A549 (cell line): Measurements from ENCODE around the gene KRT32. TPM values are rescaled to one million over a fixed set of nuclear protein-coding genes. Genes with fewer than 3 reads are reported as not detected.
"Not testable (repeated sequence)": the region's sequence is repeated elsewhere in the genome, so short reads cannot be mapped to it uniquely, and the experiment has no call there.

ENCODE experiments used
- ATAC-seq, 2 experiments: fragments of 200-7000 bp in 1 of 2; fragments of >200 bp in 1 of 2; cut with Nextera tagmentation in 1 of 2; cut with Tn5 transposase in 1 of 2; 3 replicates each; pipeline versions ENCODE4 v1.8.0 to v1.9.1; 2018 to 2020; ENCODE audit warnings: mild to moderate bottlenecking in 1 of 2, moderate library complexity in 1 of 2
- CTCF ChIA-PET: fragments of 300-600 bp; sonication (Branson Sonifier 250); formaldehyde crosslinking; extraction: SDS; loops from one replicate; lab custom pipeline; 2021; ENCODE audit warnings: antibody characterized with exemption, inconsistent platforms; lab: Yijun Ruan, JAX
- POLR2A ChIA-PET: fragments of 350-600 bp; formaldehyde crosslinking; extraction: SDS; loops from one replicate; lab custom pipeline; 2021; ENCODE audit warnings: antibody characterized with exemption, inconsistent platforms; lab: Yijun Ruan, JAX
- DNase-seq, 2 experiments: peaks; one replicate each; pipeline versions ENCODE4 v3.0.0 to v3.0.0-alpha.2; 2011 to 2016; ENCODE audit warnings: low read depth in 1 of 2, low spot score in 1 of 2
- FAIRE-seq: peaks from 2 replicates; lab custom pipeline; 2011; peaks lifted over from hg19 to GRCh38; lab: Jason Lieb, UNC
- H3K27ac ChIP-seq, 2 experiments: fragments of >200 bp; sonication (Bioruptor Twin); formaldehyde crosslinking; 3 replicates each; pipeline ENCODE4 v1.5.1; 2016 to 2017
- H3K4me1 ChIP-seq: fragments of >200 bp; sonication (Bioruptor Twin); formaldehyde crosslinking; 3 replicates; pipeline ENCODE4 v1.6.1; 2016
- H3K4me2 ChIP-seq: fragments of >200 bp; sonication (Bioruptor Twin); formaldehyde crosslinking; 3 replicates; pipeline ENCODE4 v1.6.1; 2016
- H3K4me3 ChIP-seq: fragments of >200 bp; sonication (Bioruptor Twin); formaldehyde crosslinking; 3 replicates; pipeline ENCODE4 v1.5.1; 2016
- H3K9me3 ChIP-seq: fragments of >200 bp; sonication (Bioruptor Twin); formaldehyde crosslinking; 3 replicates; pipeline ENCODE4 v1.6.1; 2016
- EHF ChIP-seq: fragments of 250-450 bp; sonication (Bioruptor Pico); IDR thresholded peaks from 2 replicates; pipeline ENCODE4 v1.5.0; 2020; ENCODE audit warnings: mild to moderate bottlenecking
- EHMT2 ChIP-seq: fragments of 200-600 bp; sonication (generic); IDR thresholded peaks from 2 replicates; pipeline ENCODE4 v1.6.1; 2016; ENCODE audit warnings: antibody characterized with exemption, low read depth, mild to moderate bottlenecking, moderate library complexity
- FOSL2 ChIP-seq, 2 experiments: fragments of 450-650 bp in 1 of 2; fragments of >200 bp in 1 of 2; sonication (Bioruptor Twin) in 1 of 2; formaldehyde crosslinking; IDR thresholded peaks; 2 replicates each; pipeline versions ENCODE4 v1.5.0 to v1.6.1; 2016 to 2020; ENCODE audit warnings: mild to moderate bottlenecking in 1 of 2, moderate library complexity in 1 of 2
- GATA3 ChIP-seq: IDR thresholded peaks from 2 replicates; pipeline ENCODE4 v1.6.1; 2012; ENCODE audit warnings: borderline replicate concordance
- NPAS2 ChIP-seq: fragments of 250-450 bp; sonication (Bioruptor Pico); IDR thresholded peaks from 2 replicates; pipeline ENCODE4 v1.8.0; 2022; ENCODE audit warnings: mild to moderate bottlenecking, moderate library complexity, borderline replicate concordance
- PHF8 ChIP-seq: fragments of 200-600 bp; sonication (generic); IDR thresholded peaks from 2 replicates; pipeline ENCODE4 v1.6.1; 2016; ENCODE audit warnings: low read depth, mild to moderate bottlenecking, antibody characterized with exemption, moderate library complexity, borderline replicate concordance
- RCOR1 ChIP-seq: fragments of 150-350 bp; IDR thresholded peaks from 2 replicates; pipeline ENCODE4 v1.6.1; 2014; ENCODE audit warnings: antibody characterized with exemption, low read length, low read depth
- RFX5 ChIP-seq: fragments of 450-650 bp; IDR thresholded peaks from 2 replicates; pipeline ENCODE4 v1.7.1; 2014; ENCODE audit warnings: antibody characterized with exemption, mild to moderate bottlenecking, moderate library complexity
- SMC3 ChIP-seq: fragments of >200 bp; sonication (Bioruptor Twin); formaldehyde crosslinking; IDR thresholded peaks from 3 replicates; pipeline ENCODE4 v1.6.1; 2018; ENCODE audit warnings: inconsistent platforms
- SREBF2 ChIP-seq: fragments of 450-650 bp; IDR thresholded peaks from 2 replicates; pipeline ENCODE4 v1.6.1; 2014; ENCODE audit warnings: mild to moderate bottlenecking, moderate library complexity
- TFCP2L1 ChIP-seq: fragments of 250-450 bp; sonication (Bioruptor Pico); IDR thresholded peaks from 2 replicates; pipeline ENCODE4 v1.5.0; 2021; ENCODE audit warnings: mild to moderate bottlenecking
- TP53 ChIP-seq: fragments of 250-450 bp; sonication (Bioruptor Pico); IDR thresholded peaks from 2 replicates; pipeline ENCODE4 v1.5.0; 2021; ENCODE audit warnings: mild to moderate bottlenecking, moderate library complexity
- ZC3H11A ChIP-seq: fragments of 450-650 bp; IDR thresholded peaks from 2 replicates; pipeline ENCODE4 v1.6.1; 2014; ENCODE audit warnings: antibody characterized with exemption, mild to moderate bottlenecking
- ZFP36 ChIP-seq: fragments of 450-650 bp; IDR thresholded peaks from 2 replicates; pipeline ENCODE4 v1.6.1; 2014; ENCODE audit warnings: borderline replicate concordance; ENCODE audit not compliant: partially characterized antibody
- ZNF302 ChIP-seq: fragments of 250-450 bp; sonication (Bioruptor Pico); IDR thresholded peaks from 2 replicates; pipeline ENCODE4 v1.9.0; 2021; ENCODE audit warnings: inconsistent platforms, mild to moderate bottlenecking, moderate library complexity
- WGBS: methylation state at CpG from one replicate; pipeline ENCODE4 v1.1.6; 2017; ENCODE audit errors: missing lambda C conversion rate; 5-methylcytosine and 5-hydroxymethylcytosine counted together
- polyA plus RNA-seq, 4 experiments: library from polyadenylated mRNA; depleted of rRNA in 3 of 4; stranded (reverse); fragments of >200 nt; fragmentation: RNase III in 1 of 4; extraction: RNeasy Plus Mini Kit Qiagen cat#74134 plus additional on column Dnase treatment in 1 of 4; gene quantifications; 2 replicates in 3 of 4; 3 replicates in 1 of 4; pipeline ENCODE4 v1.2.3, GENCODE V29; 2011 to 2017
- TF ChIP-seq, protein P1 (sequence below): fragments of 150-350 bp; IDR thresholded peaks from 2 replicates; pipeline ENCODE4 v1.6.1; 2014; ENCODE audit warnings: low read depth, mild to moderate bottlenecking, low read length
- TF ChIP-seq, protein P2 (sequence below): fragments of 250-450 bp; sonication (Bioruptor Pico); IDR thresholded peaks from 2 replicates; pipeline ENCODE4 v1.5.0; 2021; ENCODE audit warnings: mild to moderate bottlenecking, moderate library complexity, borderline replicate concordance
- TF ChIP-seq, protein P3 (sequence below): IDR thresholded peaks from 2 replicates; pipeline ENCODE4 v1.6.1; 2012
- TF ChIP-seq, protein P4 (sequence below): fragments of >200 bp; sonication (Bioruptor Twin); formaldehyde crosslinking; IDR thresholded peaks from 2 replicates; pipeline ENCODE4 v1.6.1; 2016
- TF ChIP-seq, protein P5 (sequence below): IDR thresholded peaks from 2 replicates; pipeline ENCODE4 v1.6.1; 2012; ENCODE audit warnings: low read depth, borderline replicate concordance
- TF ChIP-seq, protein P6 (sequence below): fragments of >200 bp; sonication (Bioruptor Twin); formaldehyde crosslinking; IDR thresholded peaks from 3 replicates; pipeline ENCODE4 v1.5.1; 2016
- TF ChIP-seq, protein P7 (sequence below): fragments of 450-650 bp; IDR thresholded peaks from 2 replicates; pipeline ENCODE4 v1.6.1; 2014; ENCODE audit warnings: antibody characterized with exemption

Gene KRT32
- polyA plus RNA-seq, 2 of the 4 experiments (the other 2 are of a cell fraction), result not detected

DNA sequence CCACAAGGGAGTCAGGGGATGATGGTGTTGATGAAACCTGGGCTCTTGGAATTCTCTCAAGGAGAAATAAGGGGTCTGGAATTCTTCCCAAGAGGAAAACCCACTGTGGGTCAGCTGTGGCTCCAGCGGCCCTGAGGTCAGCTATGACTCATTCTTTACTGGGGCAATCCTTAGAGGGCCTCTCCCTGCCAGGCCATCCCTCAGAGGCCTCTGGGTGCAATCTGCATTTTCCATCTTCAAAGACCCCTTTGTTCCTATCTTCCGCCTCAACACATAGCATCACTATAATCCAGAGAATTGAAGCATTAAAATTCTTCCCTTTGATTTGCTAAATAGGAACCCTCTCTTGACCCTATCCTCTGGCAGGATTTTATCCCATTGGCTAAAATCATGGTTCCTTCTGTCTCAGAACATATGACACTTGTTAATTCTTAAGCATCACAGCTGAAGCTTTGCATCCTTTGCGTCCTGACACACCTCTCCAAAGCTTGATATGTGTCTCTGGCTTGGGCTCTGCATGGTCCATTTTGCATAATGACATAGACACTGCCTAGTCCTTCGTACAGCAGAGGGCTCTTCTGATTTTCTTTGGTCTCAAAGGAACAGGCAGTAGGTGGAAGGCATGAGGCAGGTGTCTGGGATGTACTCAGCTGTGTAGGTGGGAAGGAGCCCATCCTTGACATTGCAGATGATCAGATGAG lies 38.4 kb downstream of the KRT32 start:
- CTCF ChIA-PET, result interaction anchor here (1.3 to 1.4 kb wide), 2 partner anchors 11 to 220 kb away, joined by 3 to 5 read pairs; no protein-coding TSS in a partner anchor
- TF ChIP-seq FOSL2 (IDR thresholded peaks at IDR 0.05) (no peak), FOSL2 (CRISPR knock-in tag; IDR thresholded peaks at IDR 0.05) (peak; percentile 39; the same call in 1 of the 2 replicates), ZFP36 (no peak)
- Histone ChIP-seq H3K4me1 (no peaks in the 10 kb centered on the region), H3K9me3 (no peaks in the 10 kb centered on the region), H3K27ac (no peak overlapping the region), H3K4me3 (no peak overlapping the region), H3K4me2 (no peak overlapping the region)
- ATAC-seq (0 out of 6 replicates have a peak, but pooled peaks of 1 of the 2 experiments have one; percentile 59), DNase-seq (no peak), FAIRE-seq (no peak)
- POLR2A ChIA-PET, result no interaction called here
- WGBS, result 57% methylated on average over 4 of the region's 4 CpGs

DNA sequence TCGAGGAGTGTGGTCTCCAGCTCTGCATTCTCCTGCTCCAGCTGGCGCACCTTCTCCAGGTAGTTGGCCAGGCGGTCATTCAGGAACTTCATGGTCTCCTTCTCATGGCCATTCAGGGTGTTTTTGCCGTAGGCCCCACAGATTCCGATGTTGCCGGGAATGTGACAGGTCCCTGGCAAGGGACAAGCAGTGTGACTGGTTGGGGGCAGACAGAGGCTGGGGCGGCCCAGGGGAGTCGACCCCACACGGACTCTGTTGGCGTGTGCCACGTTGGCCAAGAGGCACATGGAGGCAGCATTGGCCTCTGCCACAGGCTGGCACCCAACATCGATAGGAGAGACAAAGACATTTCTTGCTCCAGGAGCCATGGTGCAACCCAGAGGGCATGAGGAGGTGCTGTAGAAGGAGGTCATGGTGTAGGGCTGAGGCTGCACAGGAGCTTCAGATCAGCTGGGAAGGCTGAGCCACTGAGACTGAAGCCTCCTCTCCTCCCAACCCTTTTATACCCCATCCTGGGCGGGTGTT lies 43.0 kb downstream of the KRT32 start, which contains the start of gene KRT37:
KRT37 (minus strand) TSS at position 475 of the 525 bp plus-strand sequence; CDS start at position 413, 62 bp downstream.
- Histone ChIP-seq H3K9me3 (no peaks in the 10 kb centered on the region), H3K27ac (no peak within 1 kb of the TSS), H3K4me1 (0 out of 3 replicates have a peak, but pooled peaks cover 4% of the 10 kb centered on the region), H3K4me3 (no peak within 1 kb of the TSS), H3K4me2 (no peak within 1 kb of the TSS)
- WGBS, result 74% methylated on average over 8 of the region's 13 CpGs
- TF ChIP-seq SREBF2 (no peak), PHF8 (no peak), RFX5 (no peak), RCOR1 (no peak), GATA3 (no peak), ZC3H11A (no peak), EHMT2 (no peak), EHF (CRISPR knock-in tag) (no peak), TFCP2L1 (CRISPR knock-in tag) (no peak), TP53 (CRISPR knock-in tag) (no peak), NPAS2 (CRISPR knock-in tag) (no peak), SMC3 (no peak), ZNF302 (CRISPR knock-in tag) (no peak)
- TF ChIP-seq, protein P1, sequence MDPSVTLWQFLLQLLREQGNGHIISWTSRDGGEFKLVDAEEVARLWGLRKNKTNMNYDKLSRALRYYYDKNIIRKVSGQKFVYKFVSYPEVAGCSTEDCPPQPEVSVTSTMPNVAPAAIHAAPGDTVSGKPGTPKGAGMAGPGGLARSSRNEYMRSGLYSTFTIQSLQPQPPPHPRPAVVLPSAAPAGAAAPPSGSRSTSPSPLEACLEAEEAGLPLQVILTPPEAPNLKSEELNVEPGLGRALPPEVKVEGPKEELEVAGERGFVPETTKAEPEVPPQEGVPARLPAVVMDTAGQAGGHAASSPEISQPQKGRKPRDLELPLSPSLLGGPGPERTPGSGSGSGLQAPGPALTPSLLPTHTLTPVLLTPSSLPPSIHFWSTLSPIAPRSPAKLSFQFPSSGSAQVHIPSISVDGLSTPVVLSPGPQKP, result no peak
- TF ChIP-seq, protein P2, sequence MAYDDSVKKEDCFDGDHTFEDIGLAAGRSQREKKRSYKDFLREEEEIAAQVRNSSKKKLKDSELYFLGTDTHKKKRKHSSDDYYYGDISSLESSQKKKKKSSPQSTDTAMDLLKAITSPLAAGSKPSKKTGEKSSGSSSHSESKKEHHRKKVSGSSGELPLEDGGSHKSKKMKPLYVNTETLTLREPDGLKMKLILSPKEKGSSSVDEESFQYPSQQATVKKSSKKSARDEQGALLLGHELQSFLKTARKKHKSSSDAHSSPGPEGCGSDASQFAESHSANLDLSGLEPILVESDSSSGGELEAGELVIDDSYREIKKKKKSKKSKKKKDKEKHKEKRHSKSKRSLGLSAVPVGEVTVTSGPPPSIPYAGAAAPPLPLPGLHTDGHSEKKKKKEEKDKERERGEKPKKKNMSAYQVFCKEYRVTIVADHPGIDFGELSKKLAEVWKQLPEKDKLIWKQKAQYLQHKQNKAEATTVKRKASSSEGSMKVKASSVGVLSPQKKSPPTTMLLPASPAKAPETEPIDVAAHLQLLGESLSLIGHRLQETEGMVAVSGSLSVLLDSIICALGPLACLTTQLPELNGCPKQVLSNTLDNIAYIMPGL (CRISPR knock-in tag), result no peak
- TF ChIP-seq, protein P3, sequence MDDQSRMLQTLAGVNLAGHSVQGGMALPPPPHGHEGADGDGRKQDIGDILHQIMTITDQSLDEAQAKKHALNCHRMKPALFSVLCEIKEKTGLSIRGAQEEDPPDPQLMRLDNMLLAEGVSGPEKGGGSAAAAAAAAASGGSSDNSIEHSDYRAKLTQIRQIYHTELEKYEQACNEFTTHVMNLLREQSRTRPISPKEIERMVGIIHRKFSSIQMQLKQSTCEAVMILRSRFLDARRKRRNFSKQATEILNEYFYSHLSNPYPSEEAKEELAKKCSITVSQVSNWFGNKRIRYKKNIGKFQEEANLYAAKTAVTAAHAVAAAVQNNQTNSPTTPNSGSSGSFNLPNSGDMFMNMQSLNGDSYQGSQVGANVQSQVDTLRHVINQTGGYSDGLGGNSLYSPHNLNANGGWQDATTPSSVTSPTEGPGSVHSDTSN, result no peak
- TF ChIP-seq, protein P4, sequence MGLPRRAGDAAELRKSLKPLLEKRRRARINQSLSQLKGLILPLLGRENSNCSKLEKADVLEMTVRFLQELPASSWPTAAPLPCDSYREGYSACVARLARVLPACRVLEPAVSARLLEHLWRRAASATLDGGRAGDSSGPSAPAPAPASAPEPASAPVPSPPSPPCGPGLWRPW, result no peak
- TF ChIP-seq, protein P5, sequence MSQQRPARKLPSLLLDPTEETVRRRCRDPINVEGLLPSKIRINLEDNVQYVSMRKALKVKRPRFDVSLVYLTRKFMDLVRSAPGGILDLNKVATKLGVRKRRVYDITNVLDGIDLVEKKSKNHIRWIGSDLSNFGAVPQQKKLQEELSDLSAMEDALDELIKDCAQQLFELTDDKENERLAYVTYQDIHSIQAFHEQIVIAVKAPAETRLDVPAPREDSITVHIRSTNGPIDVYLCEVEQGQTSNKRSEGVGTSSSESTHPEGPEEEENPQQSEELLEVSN, result no peak
- TF ChIP-seq, protein P6, sequence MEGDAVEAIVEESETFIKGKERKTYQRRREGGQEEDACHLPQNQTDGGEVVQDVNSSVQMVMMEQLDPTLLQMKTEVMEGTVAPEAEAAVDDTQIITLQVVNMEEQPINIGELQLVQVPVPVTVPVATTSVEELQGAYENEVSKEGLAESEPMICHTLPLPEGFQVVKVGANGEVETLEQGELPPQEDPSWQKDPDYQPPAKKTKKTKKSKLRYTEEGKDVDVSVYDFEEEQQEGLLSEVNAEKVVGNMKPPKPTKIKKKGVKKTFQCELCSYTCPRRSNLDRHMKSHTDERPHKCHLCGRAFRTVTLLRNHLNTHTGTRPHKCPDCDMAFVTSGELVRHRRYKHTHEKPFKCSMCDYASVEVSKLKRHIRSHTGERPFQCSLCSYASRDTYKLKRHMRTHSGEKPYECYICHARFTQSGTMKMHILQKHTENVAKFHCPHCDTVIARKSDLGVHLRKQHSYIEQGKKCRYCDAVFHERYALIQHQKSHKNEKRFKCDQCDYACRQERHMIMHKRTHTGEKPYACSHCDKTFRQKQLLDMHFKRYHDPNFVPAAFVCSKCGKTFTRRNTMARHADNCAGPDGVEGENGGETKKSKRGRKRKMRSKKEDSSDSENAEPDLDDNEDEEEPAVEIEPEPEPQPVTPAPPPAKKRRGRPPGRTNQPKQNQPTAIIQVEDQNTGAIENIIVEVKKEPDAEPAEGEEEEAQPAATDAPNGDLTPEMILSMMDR, result no peak
- TF ChIP-seq, protein P7, sequence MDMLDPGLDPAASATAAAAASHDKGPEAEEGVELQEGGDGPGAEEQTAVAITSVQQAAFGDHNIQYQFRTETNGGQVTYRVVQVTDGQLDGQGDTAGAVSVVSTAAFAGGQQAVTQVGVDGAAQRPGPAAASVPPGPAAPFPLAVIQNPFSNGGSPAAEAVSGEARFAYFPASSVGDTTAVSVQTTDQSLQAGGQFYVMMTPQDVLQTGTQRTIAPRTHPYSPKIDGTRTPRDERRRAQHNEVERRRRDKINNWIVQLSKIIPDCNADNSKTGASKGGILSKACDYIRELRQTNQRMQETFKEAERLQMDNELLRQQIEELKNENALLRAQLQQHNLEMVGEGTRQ, result no peak
- CTCF ChIA-PET, result interaction anchor here (1.0 to 2.0 kb wide), 5 partner anchors 8 to 224 kb away, joined by 3 to 5 read pairs (median 4); no protein-coding TSS in a partner anchor
- POLR2A ChIA-PET, result no interaction called here
- DNase-seq, result no peak
- FAIRE-seq, result no peak
- ATAC-seq, result no peak

DNA sequence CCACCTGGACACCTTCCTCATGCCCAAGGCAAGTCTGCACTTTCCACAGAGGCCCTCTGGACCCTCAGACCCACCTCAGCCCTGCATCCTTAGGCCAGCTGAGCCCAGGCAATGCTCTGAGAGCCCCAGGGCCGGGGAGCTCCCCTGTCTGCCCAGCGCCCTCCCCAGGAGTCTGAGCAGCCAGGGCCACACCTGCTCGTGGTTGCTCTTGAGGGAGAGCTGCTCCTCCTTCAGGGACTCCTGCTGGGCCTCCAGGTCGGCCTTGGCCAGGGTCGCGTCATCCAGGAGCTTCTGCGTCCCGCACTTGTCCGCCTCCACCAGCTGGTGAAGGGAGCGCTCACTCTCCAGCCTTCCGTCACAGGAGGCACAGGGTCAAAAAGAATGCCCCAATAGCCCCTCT lies 44.6 kb downstream of the KRT32 start:
- H3K4me3 ChIP-seq, POLR2A ChIA-PET, H3K9me3 ChIP-seq, H3K27ac ChIP-seq, DNase-seq, H3K4me1 ChIP-seq, ATAC-seq, H3K4me2 ChIP-seq, FAIRE-seq: not testable (repeated sequence)
- WGBS, result 71% methylated on average over 9 of the region's 11 CpGs
- CTCF ChIA-PET, result interaction anchor here (1.0 to 1.8 kb wide), 3 partner anchors 17 to 65 kb away, joined by 3 to 4 read pairs (median 3); no protein-coding TSS in a partner anchor
